ENCODE data around the gene RNASE12.
"Not testable (repeated sequence)": the region's sequence is repeated elsewhere in the genome, so short reads cannot be mapped to it uniquely, and the experiment has no call there.

RNASE12 gene

DNA sequence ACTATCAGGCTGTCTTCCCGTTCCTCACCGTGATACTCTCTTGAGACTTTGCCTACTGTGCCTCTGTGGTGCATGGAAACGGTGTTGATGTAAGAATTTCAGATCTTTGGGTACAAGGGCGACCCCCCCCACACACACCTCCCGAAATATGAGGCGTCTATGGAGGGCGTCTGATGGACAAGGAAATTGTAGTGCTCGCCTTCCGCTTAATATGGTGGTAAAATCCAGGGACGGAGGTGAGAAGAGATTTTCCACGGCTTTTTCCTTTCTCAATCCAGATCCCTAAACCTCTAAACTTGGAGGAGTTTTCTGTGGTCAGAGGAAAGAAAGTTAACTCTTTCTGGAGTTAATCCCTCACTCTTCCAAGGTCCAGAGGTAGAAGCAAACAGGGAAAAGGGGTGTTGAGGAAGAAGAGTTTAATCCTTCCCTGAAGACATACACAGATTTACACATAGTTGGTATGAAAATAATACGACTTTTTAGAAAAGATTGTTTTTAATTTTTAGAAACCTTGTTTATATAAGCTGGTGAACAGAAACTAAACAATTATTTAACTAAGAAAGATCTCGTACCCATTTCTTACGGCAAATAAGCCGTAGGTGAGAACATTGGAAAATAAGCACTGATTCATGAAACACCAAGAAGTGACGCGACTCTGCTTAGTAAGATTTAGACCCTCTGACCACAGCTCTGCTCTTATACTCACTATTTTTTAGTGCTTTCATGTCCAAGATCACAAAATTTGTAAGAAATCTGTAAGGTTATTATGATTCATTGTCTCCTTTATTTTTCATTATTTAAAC is 23.1 kb upstream of the RNASE12 start:
- DNase-seq (ENCODE audit: low spot score): no peak

DNA sequence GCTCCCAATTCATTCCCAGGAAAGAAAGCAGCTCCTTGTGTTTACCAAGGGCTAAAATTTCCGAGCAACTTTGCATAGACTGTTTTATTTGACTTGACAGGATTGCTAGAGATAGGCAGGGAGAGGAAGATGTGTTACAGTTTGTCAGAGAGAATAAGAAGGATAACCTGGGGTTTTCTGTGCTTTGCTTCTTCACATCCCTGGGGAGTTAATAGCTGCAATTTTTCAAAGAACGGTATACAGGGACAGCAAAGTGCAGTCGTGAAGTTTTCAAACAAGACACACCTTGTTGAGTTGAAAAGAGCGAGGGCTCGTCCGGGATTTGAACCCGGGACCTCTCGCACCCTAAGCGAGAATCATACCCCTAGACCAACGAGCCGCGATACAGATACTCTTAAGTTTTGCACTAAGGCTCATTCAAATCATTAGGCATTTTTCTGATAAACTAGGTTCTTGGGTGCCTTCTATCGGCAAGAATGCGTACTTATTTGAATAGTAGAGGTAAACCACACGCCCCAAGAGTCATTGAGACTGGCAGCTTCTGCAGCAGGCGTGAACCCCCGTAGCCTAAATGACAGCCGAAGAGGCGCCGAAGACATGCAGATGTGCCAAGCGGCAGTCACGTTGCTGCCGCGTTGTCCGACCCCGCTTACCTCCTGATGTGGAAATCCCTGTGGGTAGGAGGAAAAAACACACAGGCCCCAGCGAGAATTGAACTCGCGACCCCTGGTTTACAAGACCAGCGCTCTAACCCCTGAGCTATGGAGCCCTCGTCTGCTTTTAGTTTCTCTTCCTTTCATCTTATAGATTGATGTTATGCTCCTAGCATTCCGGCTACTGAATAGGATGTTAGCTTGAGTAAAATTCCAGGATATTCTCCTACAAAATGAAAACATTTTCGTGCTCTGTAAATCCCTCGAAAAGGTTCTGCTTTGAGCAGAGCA is 22.2 kb upstream of the RNASE12 start:
- peak; percentile 88 for DNase-seq (ENCODE audit: low spot score)

DNA sequence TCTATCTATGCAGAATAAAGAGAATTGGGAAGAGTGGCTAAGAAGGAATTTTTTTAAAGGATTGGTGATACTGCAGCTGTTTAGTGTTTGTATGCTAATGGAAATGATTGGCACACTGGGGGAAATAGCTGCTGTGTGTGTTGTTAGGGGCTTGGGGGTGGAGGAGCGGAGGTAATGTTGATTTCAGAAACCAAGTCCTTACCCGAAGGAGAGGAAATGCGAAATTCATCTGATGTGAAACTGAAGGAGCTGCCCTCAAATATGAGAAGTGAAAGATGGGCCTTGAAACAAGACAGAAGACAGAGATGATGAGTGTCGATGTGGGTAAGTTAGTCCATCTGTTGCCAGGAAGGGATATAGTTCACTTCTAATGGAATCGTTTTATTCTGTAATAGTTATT is 21.2 kb upstream of the RNASE12 start:
- DNase-seq (ENCODE audit: low spot score): no peak

DNA sequence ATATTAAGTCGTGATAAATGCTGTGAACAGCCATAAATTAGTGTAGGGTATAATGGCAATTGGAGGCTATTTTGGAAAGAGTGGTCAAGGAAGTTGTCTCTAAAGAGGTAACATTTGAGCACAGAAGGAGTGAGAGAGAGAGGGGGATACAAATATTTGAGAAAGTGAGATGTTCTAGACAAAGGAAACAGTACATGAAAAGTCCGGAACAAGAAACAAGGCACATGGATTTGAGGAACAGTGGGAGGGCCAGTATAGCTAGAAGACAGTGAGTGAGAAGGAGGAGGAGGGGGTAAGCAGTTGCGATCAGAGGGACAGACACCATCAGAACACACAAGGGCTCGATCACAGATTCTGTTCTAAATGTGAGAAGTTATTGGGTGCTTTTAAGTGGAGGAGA is 20.1 kb upstream of the RNASE12 start:
- DNase-seq (ENCODE audit: low spot score): no peak

DNA sequence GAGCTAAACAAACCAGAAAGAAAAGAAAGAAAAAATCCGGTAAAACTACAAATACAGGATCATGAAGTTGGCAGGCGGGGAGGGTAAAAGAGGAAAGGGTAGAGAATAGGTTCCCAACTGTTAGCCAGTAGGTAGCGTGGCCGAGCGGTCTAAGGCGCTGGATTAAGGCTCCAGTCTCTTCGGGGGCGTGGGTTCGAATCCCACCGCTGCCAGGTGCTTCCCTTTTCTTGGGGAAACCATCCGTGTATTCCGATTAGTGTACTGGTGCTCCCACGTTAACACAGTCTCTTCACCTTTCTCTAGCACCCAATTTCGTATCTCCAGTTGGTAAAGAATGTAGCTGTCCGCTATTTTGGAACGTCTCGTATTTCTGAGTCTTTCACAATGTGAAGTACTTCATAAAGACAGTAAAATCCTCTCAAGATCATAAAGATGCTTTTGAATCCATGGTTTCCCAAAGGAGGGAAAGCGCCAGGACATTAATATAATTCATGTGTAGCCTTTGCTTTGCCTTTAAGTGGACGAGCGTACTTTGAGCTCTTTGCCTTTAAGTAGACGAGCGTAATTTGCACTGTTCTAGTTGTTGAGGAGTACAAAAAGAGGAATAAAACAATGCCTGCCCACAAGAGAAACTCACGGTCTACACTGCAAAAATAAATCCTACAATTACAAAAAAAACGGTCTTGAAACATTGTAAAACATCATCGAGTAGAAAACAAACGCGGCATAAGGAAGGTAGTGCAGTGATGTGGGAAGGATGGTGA is 19.0 kb upstream of the RNASE12 start:
- peak; percentile 59 for DNase-seq (ENCODE audit: low spot score)

DNA sequence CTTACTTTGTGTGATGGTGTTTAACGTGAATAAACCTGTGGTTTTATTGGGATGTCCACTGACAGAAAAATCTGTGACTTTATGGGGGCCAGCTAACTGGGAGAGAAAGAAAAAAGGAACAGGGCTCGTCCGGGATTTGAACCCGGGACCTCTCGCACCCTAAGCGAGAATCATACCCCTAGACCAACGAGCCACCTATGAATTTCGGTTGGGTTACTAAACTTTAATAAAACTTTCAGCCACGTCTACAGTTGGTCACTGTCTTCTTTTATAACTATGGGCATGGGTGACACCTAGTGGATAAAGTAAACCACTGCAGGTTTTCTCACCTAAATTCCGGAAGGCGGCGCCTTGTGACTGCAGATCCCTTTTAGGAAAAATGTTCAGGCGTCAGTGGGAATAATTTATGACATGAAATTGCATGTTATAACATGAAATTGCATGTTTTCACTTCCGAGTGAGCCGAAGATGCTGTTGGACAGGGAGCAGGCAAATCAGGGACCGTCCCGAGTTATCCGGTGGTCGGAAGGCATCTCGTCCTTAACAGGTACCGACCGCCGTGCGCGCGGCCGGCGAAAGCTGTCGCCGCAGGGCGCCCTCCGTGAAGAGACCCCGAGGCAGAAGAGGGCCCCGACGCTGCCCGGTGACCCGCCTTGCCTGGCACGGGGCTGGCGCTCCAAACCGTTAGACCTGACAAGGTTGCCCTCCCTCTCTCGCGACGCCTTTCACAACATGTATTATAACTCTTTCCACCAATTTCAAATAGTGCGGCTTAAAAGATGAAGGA is 18.2 kb upstream of the RNASE12 start:
- DNase-seq (ENCODE audit: low spot score): peak; percentile 75

DNA sequence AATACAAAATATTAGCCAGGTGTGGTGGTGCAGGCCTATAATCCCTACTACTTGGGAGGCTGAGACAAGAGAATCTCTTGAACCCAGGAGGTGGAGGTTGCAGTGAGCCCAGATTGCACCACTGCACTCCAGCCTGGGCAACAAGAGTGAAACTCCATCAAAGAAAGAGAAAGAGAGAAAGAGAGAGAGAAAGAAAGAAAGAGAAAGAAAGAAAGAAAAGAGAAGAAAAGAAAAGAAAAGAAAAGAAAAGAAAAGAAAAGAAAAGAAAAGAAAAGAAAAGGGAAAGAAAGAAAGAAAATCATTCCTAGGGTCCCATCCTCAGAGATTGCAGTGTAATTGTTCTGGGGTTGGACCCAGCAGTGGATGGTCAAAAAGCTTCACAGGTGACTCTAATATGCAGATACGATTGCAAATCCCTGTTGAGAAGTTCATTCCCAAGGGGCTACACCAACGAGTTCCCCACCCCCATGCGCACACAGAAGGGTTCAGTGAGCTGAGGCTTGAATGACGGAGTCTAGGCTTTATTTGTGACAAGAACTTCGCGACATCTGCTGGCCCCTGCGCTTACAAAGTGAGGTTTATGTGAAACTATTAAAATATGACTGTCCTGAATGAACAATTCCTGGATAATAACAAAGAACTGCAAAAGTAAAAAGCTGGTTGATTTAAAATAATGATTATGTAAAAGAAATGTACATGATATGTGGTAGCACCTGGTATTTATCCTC is 17.4 kb upstream of the RNASE12 start:
- DNase-seq (ENCODE audit: low spot score): no peak

DNA sequence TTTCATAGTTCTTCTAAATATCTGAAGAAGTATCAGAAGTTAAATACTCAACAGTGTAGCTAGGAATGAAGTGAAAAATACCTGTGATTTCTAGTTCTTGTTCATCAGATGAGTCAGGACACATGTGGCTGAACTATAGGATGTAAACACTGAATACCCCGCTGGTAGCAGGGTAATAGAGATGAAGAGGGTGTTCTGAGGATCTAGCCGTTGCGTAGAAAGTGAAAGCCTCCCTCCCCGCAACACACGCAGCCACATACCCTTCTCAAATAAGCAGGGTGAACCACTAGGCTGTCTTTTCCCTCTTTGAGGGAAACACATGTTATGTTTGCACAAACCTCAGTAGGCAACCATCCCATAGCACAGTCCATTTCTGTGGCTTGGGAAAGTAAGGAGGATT is 16.4 kb upstream of the RNASE12 start:
- DNase-seq (ENCODE audit: low spot score): no peak

DNA sequence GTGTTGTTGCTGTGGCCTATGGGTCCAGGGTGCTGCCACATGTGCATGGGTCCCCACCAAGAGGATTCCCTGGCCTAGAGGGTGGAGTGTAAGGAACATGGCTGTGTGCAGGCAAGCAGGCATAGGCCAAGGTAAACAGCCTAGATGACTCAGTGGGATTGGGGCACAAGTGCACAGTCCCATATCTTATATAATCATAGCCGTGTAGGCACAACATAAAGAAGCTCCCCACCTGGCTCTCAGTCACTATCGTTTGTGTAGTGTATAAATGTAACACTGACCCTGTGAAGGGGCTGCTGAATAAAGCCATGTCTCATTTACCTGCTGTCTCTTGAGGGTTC is 15.7 kb upstream of the RNASE12 start:
- DNase-seq (ENCODE audit: low spot score): no peak

DNA sequence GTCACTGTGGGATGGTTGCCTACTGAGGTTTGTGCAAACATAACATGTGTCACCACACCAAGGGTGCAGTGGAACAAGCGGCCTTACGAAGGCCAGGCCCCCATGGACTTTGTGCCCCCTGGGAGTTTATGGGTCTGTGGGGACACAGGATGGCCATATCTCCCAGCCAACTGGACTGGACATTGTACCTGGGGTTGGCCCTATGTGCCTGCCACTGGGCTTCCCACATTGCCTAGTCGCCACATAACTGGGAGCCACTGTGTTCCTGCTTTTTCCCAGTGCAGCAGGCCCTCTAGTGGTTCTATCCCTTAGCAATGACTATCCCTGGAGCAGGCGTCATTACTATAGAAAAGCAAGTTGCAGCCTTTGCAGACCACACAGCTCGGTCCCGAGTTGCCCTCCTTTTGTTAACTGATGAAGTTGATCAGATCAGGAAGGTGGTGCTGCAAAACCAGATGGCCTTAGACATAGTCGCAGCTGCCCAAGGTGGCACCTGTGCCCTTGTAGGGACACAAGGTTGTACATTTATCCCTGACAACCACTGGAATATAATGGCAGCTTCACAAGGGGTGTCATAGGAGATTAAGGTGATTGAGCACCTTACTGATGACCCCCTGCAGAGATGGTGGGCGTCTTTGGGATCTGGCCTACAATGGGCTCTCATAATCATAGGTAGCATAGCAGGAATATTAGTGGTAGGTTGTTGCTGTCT is 15.2 kb upstream of the RNASE12 start:
- DNase-seq (ENCODE audit: low spot score): no peak

DNA sequence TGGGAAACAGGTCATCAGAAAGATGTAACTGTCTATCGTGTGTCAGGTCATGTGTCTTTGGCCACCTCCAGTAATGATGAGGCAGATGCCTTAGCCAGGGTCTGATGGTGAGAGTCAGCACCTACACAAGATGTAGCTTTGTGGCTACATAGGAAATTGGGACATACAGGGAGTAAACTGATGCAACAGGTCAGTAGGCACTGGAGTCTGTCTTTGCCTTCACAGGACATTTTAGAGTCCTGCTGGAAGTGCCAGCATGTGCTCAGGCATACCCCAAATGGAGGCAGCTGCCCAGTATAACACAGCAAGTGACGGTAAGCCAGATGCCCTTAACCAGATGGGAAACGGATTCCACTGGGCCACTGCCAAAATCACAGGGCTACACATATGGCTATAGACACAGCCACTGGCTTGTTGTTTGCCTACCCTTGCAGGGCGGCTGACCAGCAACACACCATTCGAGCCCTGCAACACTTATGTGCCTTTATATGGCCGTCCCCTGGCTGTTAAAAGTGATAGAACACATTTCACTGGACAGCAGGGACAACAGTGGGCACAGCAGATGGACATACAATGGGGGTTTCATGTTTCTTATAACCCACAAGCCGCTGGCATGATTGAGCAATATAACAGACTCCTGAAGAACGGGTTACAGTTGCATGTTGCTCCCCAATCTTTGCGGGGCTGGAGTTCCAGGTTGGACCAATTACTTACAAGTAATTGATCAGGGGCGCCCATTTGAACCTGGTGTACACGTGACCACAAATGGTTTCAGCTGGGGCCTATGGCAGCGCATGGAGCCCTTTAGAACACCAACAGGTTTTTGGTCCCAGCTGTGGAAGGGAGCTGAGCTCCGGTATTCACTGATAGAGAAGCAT is 12.9 kb upstream of the RNASE12 start:
- DNase-seq (ENCODE audit: low spot score): no peak

DNA sequence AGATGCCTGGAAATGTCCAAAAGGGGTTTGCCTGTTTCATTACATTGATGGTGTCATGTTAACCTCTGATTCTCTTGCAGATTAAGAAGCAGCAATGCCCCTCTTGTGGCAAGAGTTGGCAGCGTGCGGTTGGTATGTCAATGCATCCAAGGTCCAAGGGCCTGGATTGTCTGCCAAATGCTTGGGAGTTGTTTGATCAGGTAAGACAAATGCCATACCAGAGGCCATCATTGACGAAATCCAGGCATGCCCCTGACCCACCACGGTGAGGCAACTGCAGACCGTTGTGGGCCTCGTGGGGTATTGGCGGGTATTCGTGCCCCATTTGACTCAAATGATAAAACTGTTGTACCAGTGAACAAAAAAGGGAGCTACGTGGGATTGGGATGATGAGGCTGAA is 11.4 kb upstream of the RNASE12 start:
- DNase-seq (ENCODE audit: low spot score): no peak

DNA sequence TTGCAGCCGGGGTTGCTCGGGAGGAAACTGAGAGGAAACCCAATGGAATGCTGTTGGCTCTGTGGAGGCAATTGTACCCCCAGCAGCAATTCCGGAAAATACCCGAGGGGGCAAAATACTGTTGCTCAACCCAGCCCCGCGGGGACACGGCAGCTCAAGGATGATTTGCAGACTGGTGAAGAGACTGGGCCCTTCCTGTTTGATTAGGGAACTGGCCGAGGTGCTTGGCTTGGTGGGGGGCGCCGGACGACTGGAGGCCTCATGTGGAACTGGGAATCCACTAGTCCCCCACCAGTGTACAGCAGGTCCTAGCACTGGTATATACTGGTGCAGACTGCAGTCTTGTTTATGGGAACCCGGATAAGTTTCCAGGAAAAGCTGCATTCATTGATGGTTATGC is 10.3 kb upstream of the RNASE12 start:
- DNase-seq (ENCODE audit: low spot score): no peak

DNA sequence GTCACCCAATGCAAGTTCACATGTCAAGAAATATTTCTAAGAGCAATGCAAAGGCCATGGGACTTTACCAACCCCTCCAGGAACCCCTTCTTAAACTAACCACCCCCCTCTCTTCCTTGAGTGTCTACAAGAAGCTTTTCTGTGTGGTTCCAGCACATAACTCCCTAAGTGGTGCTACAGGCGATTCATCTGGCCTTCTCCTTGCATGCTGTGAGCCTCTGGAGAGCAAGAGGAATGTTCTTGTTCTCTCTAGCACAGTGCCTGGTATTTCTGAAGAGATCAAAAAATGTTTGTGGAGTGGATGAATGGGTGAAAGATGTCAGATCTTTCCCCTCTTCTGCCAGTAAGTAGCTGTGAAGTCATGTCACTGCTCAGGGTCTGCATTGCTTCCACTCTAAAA is 5.9 kb upstream of the RNASE12 start:
- DNase-seq (ENCODE audit: low spot score): no peak

DNA sequence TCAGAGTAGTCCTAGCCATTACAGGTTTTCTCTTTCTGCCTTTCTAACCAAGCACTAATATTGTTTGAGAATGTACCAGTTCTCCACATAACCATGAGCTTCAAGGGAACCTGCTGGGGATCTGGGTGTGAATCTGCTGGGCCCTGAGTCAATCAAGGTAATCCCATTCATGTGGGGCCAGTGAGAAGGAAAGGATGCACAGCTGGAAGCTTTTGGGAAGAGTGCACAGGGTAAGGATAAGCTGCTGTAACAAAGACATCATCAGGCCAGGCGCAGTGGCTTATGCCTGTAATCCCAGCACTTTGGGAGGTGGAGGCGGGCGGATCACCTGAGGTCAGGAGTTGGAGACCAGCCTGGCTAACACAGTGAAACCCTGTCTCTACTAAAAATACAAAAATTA is 4.5 kb upstream of the RNASE12 start:
- not testable (repeated sequence) for DNase-seq (ENCODE audit: low spot score)

DNA sequence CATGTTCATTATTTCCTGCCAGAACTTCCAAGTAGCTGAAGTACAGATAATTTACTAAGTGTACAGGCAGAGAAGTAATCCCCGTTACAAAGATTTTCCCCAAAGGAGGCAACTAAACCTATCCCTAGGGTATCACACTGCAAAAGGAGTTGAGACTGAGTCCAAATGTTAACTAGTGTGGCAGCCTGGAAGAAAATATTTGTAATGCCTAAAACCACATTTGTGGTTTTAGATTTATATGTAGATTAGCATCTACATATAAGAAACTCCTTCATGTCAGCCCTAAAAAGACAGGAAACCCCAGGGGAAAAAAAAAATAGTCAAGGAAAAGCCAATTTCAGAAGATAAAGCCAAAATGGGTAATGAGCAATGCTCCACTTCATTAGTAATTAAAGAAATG is 1.4 kb upstream of the RNASE12 start:
- no peak for DNase-seq (ENCODE audit: low spot score)

DNA sequence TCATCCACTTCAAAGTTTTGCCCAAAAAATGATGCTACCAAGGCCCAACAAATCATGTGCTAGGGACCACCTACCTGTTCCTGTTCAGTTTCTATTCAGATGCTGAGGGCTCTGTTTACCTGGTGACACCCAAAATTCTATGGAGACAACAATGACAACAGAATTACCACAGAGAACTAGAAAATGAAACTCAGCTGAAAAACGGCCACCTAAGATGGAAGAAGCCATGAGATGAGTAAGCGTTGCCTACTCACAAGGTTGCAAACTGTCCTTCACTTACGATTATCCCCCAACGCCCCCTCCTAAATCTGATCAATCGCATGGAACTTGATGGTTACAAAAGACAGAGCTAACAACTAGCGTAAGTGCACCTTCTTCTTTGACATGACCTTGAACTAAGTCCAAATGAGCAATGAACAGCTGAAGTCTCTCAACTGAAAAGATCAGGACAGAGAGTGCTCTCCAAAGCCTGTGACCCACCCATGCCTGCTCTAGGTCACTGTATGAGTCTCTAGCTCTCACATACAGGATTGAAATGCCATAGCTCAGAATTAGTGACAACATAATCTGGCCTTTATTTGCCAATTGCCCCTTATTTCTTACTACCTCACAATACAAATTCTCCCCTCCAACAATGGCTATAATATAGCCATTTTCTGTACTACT is 3.6 kb downstream of the RNASE12 start, which contains the start of gene RNASE11:
TSS of gene RNASE11 (minus strand) at position 513 of the 666 bp plus-strand sequence.
- no peak for DNase-seq (ENCODE audit: low spot score)

DNA sequence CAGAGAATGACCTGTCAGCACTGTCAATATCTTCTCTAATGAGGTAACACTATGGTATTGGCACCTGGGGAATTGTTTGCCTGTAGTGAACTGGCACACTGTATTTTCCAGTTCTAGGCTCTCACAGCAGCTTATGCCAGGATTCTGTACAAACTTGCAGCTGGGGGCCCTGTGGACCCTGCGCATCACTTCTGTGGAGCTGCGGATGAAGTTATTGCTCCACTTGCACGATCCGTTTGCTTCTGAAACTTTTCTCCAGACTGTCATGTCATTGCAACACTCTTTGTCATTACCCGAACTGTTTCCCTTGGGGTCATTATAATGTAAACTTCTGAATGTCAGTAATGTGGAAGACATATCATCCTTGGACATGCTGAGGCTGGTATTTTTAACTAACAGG is 7.3 kb downstream of the RNASE12 start:
- DNase-seq (ENCODE audit: low spot score): no peak

DNA sequence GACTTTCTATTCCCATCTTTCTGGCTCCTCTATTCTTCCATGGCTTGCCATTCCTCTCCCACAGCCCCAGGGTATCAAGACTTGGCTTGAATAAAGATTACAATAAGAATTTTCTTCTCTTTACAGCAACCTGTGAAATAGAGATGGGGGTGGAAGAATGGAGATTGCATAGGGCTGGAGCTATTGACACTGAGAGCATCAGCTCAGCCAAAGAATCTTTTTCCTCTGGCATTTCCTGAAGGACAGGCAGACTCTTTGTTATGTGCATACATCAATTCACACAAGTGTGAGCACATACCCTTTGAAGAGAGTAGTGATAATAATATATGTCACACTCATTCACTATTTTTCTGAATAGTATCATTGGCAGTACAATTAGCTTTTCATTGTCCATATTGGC is 8.0 kb downstream of the RNASE12 start:
- no peak for DNase-seq (ENCODE audit: low spot score)
